ENCODE results near the gene PUM1. TPM values are rescaled to one million over a fixed set of nuclear protein-coding genes. Genes with fewer than 3 reads are reported as not detected.

The PUM1 gene
- total RNA-seq, 6 experiments from 2014 or later = 30.9 to 51.6 (median 42.0) TPM

GRCh38 chr1:30915491-30916230 is 149.9 kb downstream of the PUM1 start:
- DNase-seq (peak in 2 of 3 donors; percentile 37 to 47), ATAC-seq (no peak)
- no peaks in the 10 kb centered on the region for H3K27me3 ChIP-seq
- H3K4me3 ChIP-seq = no peak overlapping the region
- no peaks in the 10 kb centered on the region for H3K9me3 ChIP-seq
- 80% methylated on average over 1 of the region's 13 CpGs for WGBS (ENCODE audit: insufficient coverage, low coverage, low lambda C conversion rate, missing lambda C conversion rate)
- H3K27ac ChIP-seq = no peak overlapping the region
- intact Hi-C loops (cut with DNase I) = loop anchor here in 1 of 2 donors (10.0 kb wide), 1 partner anchor 191 kb away; the partner anchor contains the start of gene MATN1
- no peaks in the 10 kb centered on the region for H3K4me1 ChIP-seq
- H3K36me3 ChIP-seq = no peaks in the 10 kb centered on the region
- TF ChIP-seq CTCF (IDR thresholded peaks at IDR 0.05) = no peak
- no peak for TF ChIP-seq POLR2A (IDR thresholded peaks at IDR 0.05)

GRCh38 chr1:30914931-30915330 is 150.6 kb downstream of the PUM1 start:
- DNase-seq = peak in 1 of 3 donors; percentile 22
- 89% methylated on average over 3 of the region's 4 CpGs for WGBS (ENCODE audit: insufficient coverage, low coverage, low lambda C conversion rate, missing lambda C conversion rate)

GRCh38 chr1:30914587-30914922 is 151.0 kb downstream of the PUM1 start:
- Histone ChIP-seq H3K27me3 (no peaks in the 10 kb centered on the region), H3K4me3 (no peak overlapping the region), H3K4me1 (no peaks in the 10 kb centered on the region), H3K27ac (peak overlapping the region in 1 of 3 donors; percentile 18), H3K36me3 (no peaks in the 10 kb centered on the region), H3K9me3 (no peaks in the 10 kb centered on the region)
- TF ChIP-seq CTCF (IDR thresholded peaks at IDR 0.05) (no peak), POLR2A (IDR thresholded peaks at IDR 0.05) (no peak)
- intact Hi-C loops (cut with DNase I) = loop anchor here (5.0 to 10.0 kb wide), 3 partner anchors 112 to 190 kb away; partner anchors contain the start of gene MATN1 (in 1 of the 2)
- WGBS (ENCODE audit: insufficient coverage, low coverage, low lambda C conversion rate, missing lambda C conversion rate) = 57% methylated on average over 2 of the region's 3 CpGs
- ATAC-seq (no peak), DNase-seq (peak in 1 of 3 donors; percentile 34)

More at GRCh38 chr1:30914931-30915330, 150.6 kb downstream of the PUM1 start:
- no peak for ATAC-seq
- no peaks in the 10 kb centered on the region for H3K36me3 ChIP-seq
- H3K27ac ChIP-seq = no peak overlapping the region
- H3K4me1 ChIP-seq = no peaks in the 10 kb centered on the region
- no peaks in the 10 kb centered on the region for H3K27me3 ChIP-seq
- no peaks in the 10 kb centered on the region for H3K9me3 ChIP-seq
- no peak overlapping the region for H3K4me3 ChIP-seq
- intact Hi-C loops (cut with DNase I) = loop anchor here (5.0 to 10.0 kb wide), 3 partner anchors 113 to 190 kb away; partner anchors contain the start of gene MATN1 (in 1 of the 2)
- TF ChIP-seq CTCF (IDR thresholded peaks at IDR 0.05) (no peak), POLR2A (IDR thresholded peaks at IDR 0.05) (no peak)

GRCh38 chr1:30912913-30913652 is 152.4 kb downstream of the PUM1 start:
- Histone ChIP-seq H3K4me1 (peaks cover 0 to 4% (median 0%) of the 10 kb centered on the region in 4 donors), H3K36me3 (no peaks in the 10 kb centered on the region), H3K9me3 (no peaks in the 10 kb centered on the region), H3K27me3 (no peaks in the 10 kb centered on the region), H3K4me3 (no peak overlapping the region), H3K27ac (peak overlapping the region; percentile 11 to 33 (median 31))
- TF ChIP-seq POLR2A (IDR thresholded peaks at IDR 0.05) (no peak), CTCF (IDR thresholded peaks at IDR 0.05) (no peak)
- peak; percentile 63 to 74 (median 68) for DNase-seq
- peak; percentile 30 to 51 (median 44) for ATAC-seq
- WGBS (ENCODE audit: insufficient coverage, low coverage, low lambda C conversion rate, missing lambda C conversion rate) = 38% methylated on average over 3 of the region's 10 CpGs
- intact Hi-C loops (cut with DNase I) = loop anchor here (5.0 to 10.0 kb wide), 3 partner anchors 111 to 188 kb away; partner anchors contain the start of gene MATN1 (in 1 of the 2)

All from right lobe of liver (tissue), 6 donors.